ENCODE data around the gene TPM2. TPM values are rescaled to one million over a fixed set of nuclear protein-coding genes. Genes with fewer than 3 reads are reported as not detected.

Gene TPM2
- total RNA-seq, 2 donors from 2014 or later: 599 to 915 TPM

DNA sequence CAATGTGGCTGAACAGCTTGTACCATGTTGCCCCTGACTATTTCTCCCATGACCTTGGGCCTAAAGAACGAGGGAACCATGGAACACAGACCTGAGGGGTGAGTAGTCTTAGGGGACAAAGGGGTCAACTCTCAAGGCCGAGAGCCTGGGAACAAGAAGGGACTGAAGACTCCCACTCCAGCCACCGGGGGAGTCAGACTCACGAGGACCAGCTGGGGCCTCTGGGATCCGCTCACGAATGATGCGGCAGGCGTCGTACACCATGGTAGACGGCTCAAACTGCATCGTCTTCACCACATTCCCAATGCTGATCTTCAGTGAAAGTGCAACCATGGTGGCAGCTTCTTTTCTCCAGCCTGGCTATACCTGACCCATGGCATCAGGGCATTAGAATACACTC, 35.6 kb upstream of the TPM2 start:
- TF ChIP-seq, protein P1, sequence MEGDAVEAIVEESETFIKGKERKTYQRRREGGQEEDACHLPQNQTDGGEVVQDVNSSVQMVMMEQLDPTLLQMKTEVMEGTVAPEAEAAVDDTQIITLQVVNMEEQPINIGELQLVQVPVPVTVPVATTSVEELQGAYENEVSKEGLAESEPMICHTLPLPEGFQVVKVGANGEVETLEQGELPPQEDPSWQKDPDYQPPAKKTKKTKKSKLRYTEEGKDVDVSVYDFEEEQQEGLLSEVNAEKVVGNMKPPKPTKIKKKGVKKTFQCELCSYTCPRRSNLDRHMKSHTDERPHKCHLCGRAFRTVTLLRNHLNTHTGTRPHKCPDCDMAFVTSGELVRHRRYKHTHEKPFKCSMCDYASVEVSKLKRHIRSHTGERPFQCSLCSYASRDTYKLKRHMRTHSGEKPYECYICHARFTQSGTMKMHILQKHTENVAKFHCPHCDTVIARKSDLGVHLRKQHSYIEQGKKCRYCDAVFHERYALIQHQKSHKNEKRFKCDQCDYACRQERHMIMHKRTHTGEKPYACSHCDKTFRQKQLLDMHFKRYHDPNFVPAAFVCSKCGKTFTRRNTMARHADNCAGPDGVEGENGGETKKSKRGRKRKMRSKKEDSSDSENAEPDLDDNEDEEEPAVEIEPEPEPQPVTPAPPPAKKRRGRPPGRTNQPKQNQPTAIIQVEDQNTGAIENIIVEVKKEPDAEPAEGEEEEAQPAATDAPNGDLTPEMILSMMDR (IDR thresholded peaks at IDR 0.05): no peak
- Histone ChIP-seq H3K9me3 (no peaks in the 10 kb centered on the region), H3K4me1 (peaks cover 0 to 50% of the 10 kb centered on the region in 2 donors), H3K27ac (peak overlapping the region in 1 of 2 donors; percentile 3), H3K4me3 (no peak overlapping the region), H3K36me3 (peaks cover 58% of the 10 kb centered on the region), H3K27me3 (no peaks in the 10 kb centered on the region)
- DNase-seq (ENCODE audit: low spot score): no peak

DNA sequence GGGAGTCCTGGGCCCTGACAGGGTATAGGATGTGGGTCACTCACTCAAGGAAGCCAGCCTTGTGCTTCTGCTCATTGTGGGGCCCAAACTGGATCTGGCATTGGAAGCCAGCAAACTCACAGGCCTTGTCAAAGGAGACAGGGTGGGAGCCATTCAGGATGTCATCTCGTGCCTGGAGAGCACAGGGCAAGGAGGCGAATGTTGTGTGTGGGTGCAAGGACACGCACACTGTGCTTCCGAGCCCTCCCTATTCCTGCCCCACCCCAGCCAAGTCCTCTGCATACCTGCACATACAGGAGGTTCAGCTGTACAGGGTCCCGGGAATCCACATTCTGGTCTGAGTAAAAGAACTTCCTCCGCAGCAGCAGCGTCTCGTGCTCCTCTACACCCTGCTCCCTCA, 34.2 kb upstream of the TPM2 start:
- Histone ChIP-seq H3K36me3 (peaks cover 72% of the 10 kb centered on the region), H3K27me3 (no peaks in the 10 kb centered on the region), H3K4me3 (no peak overlapping the region), H3K9me3 (no peaks in the 10 kb centered on the region), H3K4me1 (peaks cover 0 to 35% of the 10 kb centered on the region in 2 donors), H3K27ac (no peak overlapping the region)
- no peak for DNase-seq (ENCODE audit: low spot score)
- TF ChIP-seq, protein P1 (IDR thresholded peaks at IDR 0.05): no peak

DNA sequence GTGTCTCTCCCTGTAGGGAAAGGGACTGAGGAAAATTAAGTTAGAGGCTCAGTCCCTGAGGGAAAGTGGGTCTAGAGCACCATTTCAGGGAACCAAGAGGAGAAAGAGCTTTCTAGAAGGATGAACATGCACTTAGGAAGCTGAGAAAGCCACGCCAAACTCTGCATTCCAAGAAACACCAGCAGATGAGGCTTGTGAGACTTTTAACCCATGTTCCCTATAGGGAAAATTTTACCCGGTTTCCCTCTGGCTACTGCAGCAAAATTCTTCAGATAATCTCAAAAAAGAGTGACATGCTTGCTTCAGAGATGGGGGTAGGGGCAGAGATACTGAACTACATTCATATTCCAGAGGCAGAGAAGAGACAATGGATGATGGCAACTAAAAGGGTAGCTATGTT, 33.7 kb upstream of the TPM2 start:
- no peaks in the 10 kb centered on the region for H3K9me3 ChIP-seq
- TF ChIP-seq, protein P1 (IDR thresholded peaks at IDR 0.05): no peak
- peaks cover 77% of the 10 kb centered on the region for H3K36me3 ChIP-seq
- H3K27ac ChIP-seq: no peak overlapping the region
- H3K27me3 ChIP-seq: no peaks in the 10 kb centered on the region
- no peak for DNase-seq (ENCODE audit: low spot score)
- no peak overlapping the region for H3K4me3 ChIP-seq
- H3K4me1 ChIP-seq: peaks cover 0 to 30% of the 10 kb centered on the region in 2 donors

DNA sequence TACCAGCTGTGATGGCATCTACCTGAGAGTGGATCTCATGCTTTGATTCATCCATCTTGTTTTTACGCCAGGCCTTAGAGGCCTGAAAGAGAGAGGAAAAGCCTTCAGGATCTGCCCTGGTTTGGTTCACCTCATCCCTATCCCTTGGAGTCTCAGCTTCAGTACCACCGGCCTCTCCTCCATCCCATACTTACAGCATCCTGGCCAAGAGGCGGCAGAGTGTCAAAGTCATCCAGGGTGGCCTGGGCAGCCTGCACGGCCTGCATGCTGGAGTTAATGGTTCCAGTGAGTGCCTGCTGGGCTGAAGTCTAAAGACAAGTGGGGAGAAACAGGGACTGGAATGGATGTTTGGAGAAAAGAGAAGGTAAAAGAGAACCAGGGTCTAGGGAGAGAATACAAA, 29.8 kb upstream of the TPM2 start:
- H3K27ac ChIP-seq: no peak overlapping the region
- no peaks in the 10 kb centered on the region for H3K9me3 ChIP-seq
- peaks cover 100% of the 10 kb centered on the region for H3K36me3 ChIP-seq
- TF ChIP-seq, protein P1 (IDR thresholded peaks at IDR 0.05): no peak
- no peak for DNase-seq (ENCODE audit: low spot score)
- no peaks in the 10 kb centered on the region for H3K27me3 ChIP-seq
- no peak overlapping the region for H3K4me3 ChIP-seq
- H3K4me1 ChIP-seq: no peaks in the 10 kb centered on the region

GRCh38 chr9:35718721-35719511, 29.2 kb upstream of the TPM2 start:
- H3K27ac ChIP-seq: no peak overlapping the region
- peaks cover 100% of the 10 kb centered on the region for H3K36me3 ChIP-seq
- TF ChIP-seq, protein P1 (IDR thresholded peaks at IDR 0.05): no peak
- no peak overlapping the region for H3K4me3 ChIP-seq
- no peaks in the 10 kb centered on the region for H3K4me1 ChIP-seq
- H3K9me3 ChIP-seq: no peaks in the 10 kb centered on the region
- H3K27me3 ChIP-seq: no peaks in the 10 kb centered on the region
- no peak for DNase-seq (ENCODE audit: low spot score)

Measured in right atrium auricular region (tissue), 2 donors.